GM12801 (cell line): Measurements from ENCODE around the gene OR11A1.

ENCODE experiments used
- CTCF ChIP-seq: IDR thresholded peaks from one replicate; pipeline ENCODE4 v1.5.1; 2011; ENCODE audit warnings: control low read depth; ENCODE audit not compliant: insufficient read length; ENCODE audit errors: extremely low read depth

OR11A1 gene

GRCh38 chr6:29490055-29490454 lies 33.2 kb upstream of the OR11A1 start:
- no peak for TF ChIP-seq CTCF

- no peak for TF ChIP-seq CTCF
Measured at GRCh38 chr6:29489286-29489685, 32.4 kb upstream of the OR11A1 start.

GRCh38 chr6:29488874-29489273 lies 32.0 kb upstream of the OR11A1 start:
- TF ChIP-seq CTCF: no peak

- TF ChIP-seq CTCF: no peak
Measured at GRCh38 chr6:29487660-29488059, 30.8 kb upstream of the OR11A1 start, which contains the start of gene MAS1L. Gene MAS1L, minus strand, starts transcription at chr6:29487956. Its CDS starts 54 bp downstream, at chr6:29487902.

- TF ChIP-seq CTCF: no peak
Measured at GRCh38 chr6:29487131-29487530, 30.3 kb upstream of the OR11A1 start.

- no peak for TF ChIP-seq CTCF
Measured at GRCh38 chr6:29486577-29486976, 29.7 kb upstream of the OR11A1 start.

GRCh38 chr6:29483735-29484134 lies 26.9 kb upstream of the OR11A1 start:
- no peak for TF ChIP-seq CTCF

GRCh38 chr6:29483186-29483585 lies 26.3 kb upstream of the OR11A1 start:
- TF ChIP-seq CTCF: no peak
